GM12878 (cell line): ENCODE data around the gene SRGAP1. TPM values are rescaled to one million over a fixed set of nuclear protein-coding genes. Genes with fewer than 3 reads are reported as not detected.

Experiments used
- ATAC-seq: fragments of 200-7000 bp; cut with Tn5 transposase; 3 replicates; pipeline ENCODE4 v1.9.1; 2020; ENCODE audit warnings: mild to moderate bottlenecking, moderate library complexity
- BruUV-seq: library from RNA; stranded (reverse); fragments of 400-500 nt; replicated peaks from 2 replicates; lab custom pipeline; 2021; lab: Mats Ljungman, UMichigan
- CTCF ChIA-PET: fragments of 300-600 bp; sonication (Branson Sonifier 250); formaldehyde crosslinking; extraction: SDS; loops from one replicate; lab custom pipeline; 2021; ENCODE audit warnings: inconsistent platforms; lab: Yijun Ruan, JAX
- POLR2A ChIA-PET: fragments of 350-600 bp; formaldehyde crosslinking; extraction: SDS; loops from one replicate; lab custom pipeline; 2021; ENCODE audit warnings: inconsistent platforms; lab: Charles Lee
- RAD21 ChIA-PET: fragments of 300-600 bp; sonication (Branson Sonifier 250); formaldehyde crosslinking; loops from one replicate; lab custom pipeline; 2023; ENCODE audit warnings: antibody characterized with exemption; ENCODE audit not compliant: unreplicated experiment; lab: Charles Lee
- SMC1A ChIA-PET: fragments of 300-600 bp; sonication (Branson Sonifier 250); formaldehyde crosslinking; loops from one replicate; lab custom pipeline; 2023; ENCODE audit not compliant: unreplicated experiment, uncharacterized antibody; lab: Charles Lee
- DNase-seq: peaks from one replicate; pipeline ENCODE4 v3.0.0-alpha.2; 2011; ENCODE audit warnings: low read depth, low spot score
- FAIRE-seq: peaks from 3 replicates; lab custom pipeline; 2011; peaks lifted over from hg19 to GRCh38; lab: Jason Lieb, UNC
- H2AFZ ChIP-seq: 2 replicates; pipeline ENCODE4 v1.6.0; 2011; ENCODE audit warnings: low read depth, low read length, control low read depth; ENCODE audit not compliant: control insufficient read depth
- H3K27ac ChIP-seq: 2 replicates; pipeline ENCODE4 v1.5.1; 2011; ENCODE audit warnings: control low read depth; ENCODE audit not compliant: control insufficient read depth, insufficient read depth
- H3K27me3 ChIP-seq, 2 experiments: replicated peaks in 1 of 2; 2 replicates each; pipeline versions ENCODE4 v1.6.0 to v1.6.1; 2011; ENCODE audit warnings: low read length in 1 of 2; ENCODE audit not compliant: control insufficient read depth in 2 of 2, insufficient read depth in 2 of 2
- H3K36me3 ChIP-seq, 2 experiments: 2 replicates each; pipeline ENCODE4 v1.5.1; 2011; ENCODE audit warnings: low read length in 1 of 2; ENCODE audit not compliant: control insufficient read depth in 2 of 2, insufficient read depth in 2 of 2
- H3K4me1 ChIP-seq: 2 replicates; pipeline ENCODE4 v1.6.1; 2011; ENCODE audit warnings: mild to moderate bottlenecking, low read length, moderate library complexity, mixed read lengths; ENCODE audit not compliant: control insufficient read depth, insufficient read depth
- H3K4me2 ChIP-seq: 2 replicates; pipeline ENCODE4 v1.6.0; 2011; ENCODE audit warnings: control low read depth; ENCODE audit not compliant: control insufficient read depth, insufficient read depth
- H3K4me3 ChIP-seq: fragments of 200-600 bp; sonication (generic); 2 replicates; pipeline ENCODE4 v1.5.1; 2016
- H3K79me2 ChIP-seq: 2 replicates; pipeline ENCODE4 v1.6.0; 2011; ENCODE audit warnings: low read length; ENCODE audit not compliant: control insufficient read depth, insufficient read depth
- H3K9ac ChIP-seq: 2 replicates; pipeline ENCODE4 v1.8.0; 2011; ENCODE audit warnings: low read length, control low read depth, mixed read lengths; ENCODE audit not compliant: control insufficient read depth, insufficient read depth
- H3K9me3 ChIP-seq: replicated peaks from 3 replicates; pipeline ENCODE4 v1.5.1; 2011; ENCODE audit warnings: mild to moderate bottlenecking, low read length; ENCODE audit not compliant: control insufficient read depth, insufficient read depth
- H4K20me1 ChIP-seq: 2 replicates; pipeline ENCODE4 v1.6.0; 2011; ENCODE audit not compliant: control insufficient read depth, insufficient read depth
- CBX3 ChIP-seq: fragments of 200-600 bp; sonication (generic); IDR thresholded peaks from 2 replicates; pipeline ENCODE4 v1.6.1; 2016; ENCODE audit warnings: low read depth, borderline replicate concordance
- CREM ChIP-seq: IDR thresholded peaks from 2 replicates; pipeline ENCODE4 v1.6.1; 2014; ENCODE audit warnings: antibody characterized with exemption, low read depth
- FOXK2 ChIP-seq: fragments of 450-650 bp; IDR thresholded peaks from 2 replicates; pipeline ENCODE4 v1.6.1; 2017; ENCODE audit warnings: mild to moderate bottlenecking, moderate library complexity
- MEF2B ChIP-seq: fragments of 450-650 bp; IDR thresholded peaks from 2 replicates; pipeline ENCODE4 v1.6.1; 2018; ENCODE audit warnings: mild to moderate bottlenecking, moderate library complexity; ENCODE audit not compliant: partially characterized antibody, poor library complexity, severe bottlenecking
- SPI1 ChIP-seq: IDR thresholded peaks from 2 replicates; pipeline ENCODE4 v1.6.1; 2011; ENCODE audit warnings: low read depth, mild to moderate bottlenecking, low read length, moderate library complexity, borderline replicate concordance; ENCODE audit not compliant: insufficient read depth
- ZSCAN29 ChIP-seq: fragments of 450-650 bp; IDR thresholded peaks from 2 replicates; pipeline ENCODE4 v1.6.1; 2017; ENCODE audit warnings: mild to moderate bottlenecking, moderate library complexity
- WGBS: methylation state at CpG from one replicate; pipeline ENCODE4 v1.1.6; 2016; ENCODE audit warnings: low lambda C conversion rate; ENCODE audit not compliant: insufficient replicate concordance, insufficient coverage; ENCODE audit errors: missing lambda C conversion rate; 5-methylcytosine and 5-hydroxymethylcytosine counted together
- in situ Hi-C: fragments of 300-500 bp; cut with MboI; formaldehyde crosslinking; loops from 9 replicates; pipeline ENCODE4 v1.14.3; 2018; ENCODE audit warnings: mixed read lengths
- intact Hi-C: fragments of 100-400 bp; cut with micrococcal nuclease; formaldehyde crosslinking; loops from one replicate; pipeline ENCODE4 v1.14.2; 2022; ENCODE audit not compliant: unreplicated experiment
- polyA plus RNA-seq, 11 experiments: library from polyadenylated mRNA; depleted of rRNA in 4 of 11; unstranded in 6 of 11; stranded (reverse) in 5 of 11; fragments of >200 nt; fragmentation: Nextera tagmentation in 4 of 11; fragmentation: Illumina TruSeq in 1 of 11; extraction: Ambion mirVana in 4 of 11; extraction: Trizol in 1 of 11; gene quantifications; 1 replicate in 1 of 11; 2 replicates in 10 of 11; pipeline versions ENCODE4 v1.2.1 to v1.2.3, GENCODE V29; 2011 to 2016; ENCODE audit warnings: inconsistent platforms in 2 of 11, missing spikeins in 2 of 11, low read depth in 1 of 11
- total RNA-seq, 4 experiments: library from RNA; depleted of rRNA in 3 of 4; stranded (reverse); fragments of >200 nt in 3 of 4; fragmentation: Illumina TruSeq in 1 of 4; extraction: Trizol in 1 of 4; gene quantifications; 2 replicates each; pipeline versions ENCODE4 v1.2.1 to v1.2.3, GENCODE V29; 2013 to 2021
- TF ChIP-seq, protein P1 (sequence below): IDR thresholded peaks from 2 replicates; pipeline ENCODE4 v1.6.1; 2012; ENCODE audit warnings: low read depth, low read length, improper control_type of control experiment

SRGAP1 gene
- total and polyA plus RNA-seq, 10 of the 15 experiments (the other 5 are each of a cell fraction or from before 2014, with no cell fraction given) = 0.16 to 0.85 (median 0.46) TPM

DNA sequence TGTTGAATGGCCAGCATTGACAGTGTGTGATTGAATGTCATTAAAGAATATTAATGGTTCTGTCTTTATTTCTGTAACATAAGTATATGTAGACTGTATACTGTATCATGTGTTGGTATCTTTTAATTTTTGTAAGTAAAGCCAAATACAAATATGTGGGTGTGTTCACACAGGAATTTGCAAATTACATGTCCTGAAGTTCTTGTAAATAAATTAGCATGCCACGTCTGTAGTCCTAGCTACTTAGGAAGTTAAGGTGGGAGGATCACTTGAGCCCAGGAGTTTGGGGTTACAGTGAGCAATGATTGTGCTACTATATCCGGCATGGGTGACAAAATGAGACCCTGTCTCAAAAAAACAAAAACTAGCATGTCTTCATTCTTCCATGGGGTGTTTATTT, 278.5 kb downstream of the SRGAP1 start:
- DNase-seq = no peak
- Histone ChIP-seq H3K27me3 (no peaks in the 10 kb centered on the region), H3K9ac (no peak overlapping the region), H2AFZ (no peak overlapping the region), H3K4me1 (no peaks in the 10 kb centered on the region), H3K4me3 (no peak overlapping the region), H3K36me3 (no peaks in the 10 kb centered on the region), H4K20me1 (no peaks in the 10 kb centered on the region), H3K4me2 (no peak overlapping the region), H3K27ac (no peak overlapping the region), H3K79me2 (no peaks in the 10 kb centered on the region), H3K9me3 (no peaks in the 10 kb centered on the region)
- ChIA-PET SMC1A (no interaction called here), RAD21 (no interaction called here), CTCF (no interaction called here), POLR2A (no interaction called here)
- FAIRE-seq = no peak
- BruUV-seq = no TSS peak
- TF ChIP-seq MEF2B = no peak
- no peak for TF ChIP-seq ZSCAN29
- no peak for TF ChIP-seq SPI1
- no peak for TF ChIP-seq CBX3
- TF ChIP-seq FOXK2 = no peak
- no peak for TF ChIP-seq CREM
- 21% methylated on average over 2 of the region's 2 CpGs for WGBS
- in situ Hi-C loops = no loop called here
- intact Hi-C loops = no loop called here
- ATAC-seq = no peak

DNA sequence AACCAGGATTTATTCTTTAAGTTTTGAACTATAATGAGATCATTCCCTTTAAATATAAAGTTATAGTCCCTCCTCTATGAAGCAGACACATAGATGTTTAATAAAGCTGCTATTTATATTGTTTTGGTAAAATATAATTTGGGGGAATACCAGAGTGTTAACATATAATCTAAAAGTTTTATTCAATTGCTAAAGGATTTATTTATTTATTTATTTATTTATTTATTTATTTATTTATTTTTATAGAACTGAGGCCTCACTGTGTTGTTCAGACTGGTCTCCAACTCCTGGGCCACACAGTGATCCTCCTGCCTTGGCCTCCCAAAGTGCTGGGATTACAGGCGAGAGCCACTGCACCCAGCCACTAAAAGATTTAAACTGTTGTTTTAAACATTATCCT, 278.9 kb downstream of the SRGAP1 start:
- no peaks in the 10 kb centered on the region for H3K4me1 ChIP-seq
- H3K9ac ChIP-seq = no peak overlapping the region
- ChIA-PET POLR2A (no interaction called here), SMC1A (no interaction called here), RAD21 (no interaction called here), CTCF (no interaction called here)
- FAIRE-seq (no peak), ATAC-seq (no peak), DNase-seq (no peak)
- in situ Hi-C loops (no loop called here), intact Hi-C loops (no loop called here)
- H2AFZ ChIP-seq = no peak overlapping the region
- no peaks in the 10 kb centered on the region for H3K79me2 ChIP-seq
- H3K4me3 ChIP-seq = no peak overlapping the region
- no peaks in the 10 kb centered on the region for H3K9me3 ChIP-seq
- 47% methylated on average over 1 of the region's 1 CpG for WGBS
- BruUV-seq = no TSS peak
- H3K27me3 ChIP-seq = no peaks in the 10 kb centered on the region
- TF ChIP-seq, protein P1, sequence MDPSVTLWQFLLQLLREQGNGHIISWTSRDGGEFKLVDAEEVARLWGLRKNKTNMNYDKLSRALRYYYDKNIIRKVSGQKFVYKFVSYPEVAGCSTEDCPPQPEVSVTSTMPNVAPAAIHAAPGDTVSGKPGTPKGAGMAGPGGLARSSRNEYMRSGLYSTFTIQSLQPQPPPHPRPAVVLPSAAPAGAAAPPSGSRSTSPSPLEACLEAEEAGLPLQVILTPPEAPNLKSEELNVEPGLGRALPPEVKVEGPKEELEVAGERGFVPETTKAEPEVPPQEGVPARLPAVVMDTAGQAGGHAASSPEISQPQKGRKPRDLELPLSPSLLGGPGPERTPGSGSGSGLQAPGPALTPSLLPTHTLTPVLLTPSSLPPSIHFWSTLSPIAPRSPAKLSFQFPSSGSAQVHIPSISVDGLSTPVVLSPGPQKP = no peak
- H3K4me2 ChIP-seq = no peak overlapping the region
- no peaks in the 10 kb centered on the region for H4K20me1 ChIP-seq
- no peak overlapping the region for H3K27ac ChIP-seq
- no peaks in the 10 kb centered on the region for H3K36me3 ChIP-seq
